Prostate gland (tissue), 2 donors: Measurements from ENCODE around the gene LPAR1. TPM values are rescaled to one million over a fixed set of nuclear protein-coding genes. Genes with fewer than 3 reads are reported as not detected.

Experiments
- DNase-seq: peaks from one replicate; pipeline ENCODE4 v3.0.0-alpha.2; 2019; ENCODE audit warnings: low spot score
- H3K27ac ChIP-seq, 2 donors: fragments of 200-600 bp; sonication (generic); 2 replicates each; pipeline ENCODE4 v1.5.1; 2017 to 2019
- H3K27me3 ChIP-seq: fragments of 200-600 bp; sonication (generic); replicated peaks from 2 replicates; pipeline ENCODE4 v1.5.1; 2019; ENCODE audit not compliant: insufficient read depth
- H3K36me3 ChIP-seq, 2 donors: fragments of 200-600 bp; sonication (generic); 1 replicate in 1 of 2; 2 replicates in 1 of 2; pipeline versions ENCODE4 v1.5.1 to v1.8.1; 2017 to 2019
- H3K4me1 ChIP-seq: fragments of 200-600 bp; sonication (generic); replicated peaks from 2 replicates; pipeline ENCODE4 v1.5.1; 2019
- H3K4me3 ChIP-seq, 2 donors: fragments of 200-600 bp; sonication (generic); 2 replicates each; pipeline ENCODE4 v1.5.1; 2017 to 2019
- H3K9me3 ChIP-seq: fragments of 200-600 bp; sonication (generic); 2 replicates; pipeline ENCODE4 v1.5.1; 2017
- CTCF ChIP-seq, 4 experiments: fragments of 200-600 bp in 2 of 4; fragments of 450-650 bp in 2 of 4; sonication (generic) in 2 of 4; IDR thresholded peaks; 1 replicate in 3 of 4; 2 replicates in 1 of 4; pipeline ENCODE4 v1.5.1; 2016 to 2019; ENCODE audit warnings: antibody characterized with exemption in 4 of 4, mild to moderate bottlenecking in 2 of 4, moderate library complexity in 2 of 4
- POLR2A ChIP-seq: fragments of 450-650 bp; IDR thresholded peaks from one replicate; pipeline ENCODE4 v1.6.1; 2016; ENCODE audit warnings: antibody characterized with exemption, mild to moderate bottlenecking
- POLR2AphosphoS5 ChIP-seq: sonication (generic); formaldehyde crosslinking; IDR thresholded peaks from one replicate; pipeline ENCODE4 v1.6.1; 2017; ENCODE audit warnings: antibody characterized with exemption
- WGBS: methylation state at CpG from one replicate; pipeline ENCODE4 v1.1.5; 2018; 5-methylcytosine and 5-hydroxymethylcytosine counted together
- intact Hi-C: fragments of 100-400 bp; cut with DNase I; formaldehyde crosslinking; loops from one replicate; pipeline ENCODE4 v1.14.2; 2022
- total RNA-seq, 2 donors: library from RNA; depleted of rRNA; stranded (reverse); fragments of >200 nt; gene quantifications; one replicate each; pipeline ENCODE4 v1.1.0, GENCODE V29; 2016

LPAR1 gene
- total RNA-seq, 2 donors from 2014 or later = 10.8 to 29.2 TPM

- Histone ChIP-seq H3K9me3 (no peaks in the 10 kb centered on the region), H3K4me3 (peak overlapping the region; percentile 65 to 71), H3K27ac (peak overlapping the region; percentile 89 to 92), H3K27me3 (no peaks in the 10 kb centered on the region), H3K36me3 (no peaks in the 10 kb centered on the region), H3K4me1 (no peaks in the 10 kb centered on the region)
- 3% methylated on average over 37 of the region's 83 CpGs for WGBS
- DNase-seq = peak; percentile 34
- TF ChIP-seq POLR2AphosphoS5 = no peak
- peak; percentile 55 for TF ChIP-seq POLR2A
- peak in 3 of 4 experiments; percentile 7 to 40 (median 29) for TF ChIP-seq CTCF (IDR thresholded peaks at IDR 0.05)
- intact Hi-C loops = loop anchor here (5.0 to 10.0 kb wide), 3 partner anchors 259 to 383 kb away; no protein-coding TSS in a partner anchor
These were observed 451 bp downstream of the LPAR1 start for GRCh38 chr9:111037708-111038330.

DNA sequence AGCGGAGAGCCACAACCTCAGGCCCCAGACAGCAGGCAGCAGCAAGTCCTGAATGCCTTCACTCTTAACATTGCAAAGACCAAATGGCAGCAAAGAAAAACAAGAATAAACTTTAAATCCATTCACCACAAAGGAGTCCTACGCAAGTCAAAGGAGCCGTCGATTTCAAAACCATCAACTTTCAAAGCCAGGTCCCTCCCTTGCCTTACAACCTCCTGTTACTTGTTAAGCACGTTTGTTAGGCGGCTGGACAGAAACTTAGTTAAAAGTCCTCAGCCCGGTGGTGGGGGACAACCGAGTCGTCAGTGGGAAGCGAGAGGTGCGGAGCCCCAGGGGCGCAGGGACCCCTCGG, 938 bp downstream of the LPAR1 start:
- H3K4me3 ChIP-seq = peak overlapping the region; percentile 65 to 71
- 2% methylated on average over 13 of the region's 13 CpGs for WGBS
- H3K9me3 ChIP-seq = no peaks in the 10 kb centered on the region
- intact Hi-C loops = loop anchor here (5.0 to 10.0 kb wide), 3 partner anchors 260 to 383 kb away; no protein-coding TSS in a partner anchor
- peak overlapping the region; percentile 89 to 92 for H3K27ac ChIP-seq
- no peak for DNase-seq
- H3K36me3 ChIP-seq = no peaks in the 10 kb centered on the region
- H3K27me3 ChIP-seq = no peaks in the 10 kb centered on the region
- TF ChIP-seq CTCF (IDR thresholded peaks at IDR 0.05) (no peak), POLR2A (no peak), POLR2AphosphoS5 (no peak)
- no peaks in the 10 kb centered on the region for H3K4me1 ChIP-seq

DNA sequence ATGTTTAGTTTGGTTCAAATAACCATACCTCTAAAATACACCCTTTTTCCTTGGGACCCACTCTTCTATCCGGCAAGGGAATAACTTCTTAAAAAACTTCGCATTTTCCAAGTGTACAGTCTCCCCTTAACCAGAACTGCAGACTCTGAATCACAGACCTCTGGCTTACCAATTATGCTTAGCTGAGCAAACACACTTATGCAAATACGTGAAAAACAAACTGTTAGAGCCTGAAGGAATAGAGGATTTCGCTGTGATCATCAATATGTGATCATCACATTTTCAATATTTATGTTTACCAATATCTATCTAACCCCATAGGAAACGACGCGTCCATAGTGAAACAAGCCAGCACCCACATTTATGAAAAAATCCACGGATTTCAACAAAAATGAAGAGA, 1.3 kb downstream of the LPAR1 start:
- Histone ChIP-seq H3K36me3 (no peaks in the 10 kb centered on the region), H3K27me3 (no peaks in the 10 kb centered on the region), H3K9me3 (no peaks in the 10 kb centered on the region), H3K4me3 (peak overlapping the region; percentile 65 to 71), H3K27ac (peak overlapping the region; percentile 89 to 92), H3K4me1 (no peaks in the 10 kb centered on the region)
- WGBS = 5% methylated on average over 8 of the region's 8 CpGs
- TF ChIP-seq POLR2AphosphoS5 (no peak), POLR2A (no peak), CTCF (IDR thresholded peaks at IDR 0.05) (no peak)
- DNase-seq = no peak
- intact Hi-C loops = loop anchor here (5.0 to 10.0 kb wide), 3 partner anchors 260 to 382 kb away; no protein-coding TSS in a partner anchor

GRCh38 chr9:111036429-111036789, 1.9 kb downstream of the LPAR1 start:
- H3K27ac ChIP-seq = peak overlapping the region; percentile 89 to 92
- TF ChIP-seq CTCF (IDR thresholded peaks at IDR 0.05) (peak in 2 of 4 experiments; percentile 51 to 75), POLR2AphosphoS5 (no peak), POLR2A (no peak)
- peak overlapping the region; percentile 65 to 71 for H3K4me3 ChIP-seq
- WGBS = 6% methylated on average over 15 of the region's 15 CpGs
- intact Hi-C loops = loop anchor here (5.0 to 10.0 kb wide), 3 partner anchors 261 to 382 kb away; no protein-coding TSS in a partner anchor
- H3K9me3 ChIP-seq = no peaks in the 10 kb centered on the region
- H3K4me1 ChIP-seq = no peaks in the 10 kb centered on the region
- H3K27me3 ChIP-seq = no peaks in the 10 kb centered on the region
- no peaks in the 10 kb centered on the region for H3K36me3 ChIP-seq
- DNase-seq = peak; percentile 46
